NCI-H69 (cell line): ENCODE results near the gene FSTL5.
"Not testable (repeated sequence)": the region's sequence is repeated elsewhere in the genome, so short reads cannot be mapped to it uniquely, and the experiment has no call there.

ENCODE experiments used
- DNase-seq: peaks from one replicate; lab custom pipeline; 2025; lab: John Stamatoyannopoulos, UW

FSTL5 gene

GRCh38 chr4:161829591-161829990 is 334.2 kb downstream of the FSTL5 start:
- peak; percentile 92 for DNase-seq

GRCh38 chr4:161828061-161828460 is 335.7 kb downstream of the FSTL5 start:
- DNase-seq, result no peak

GRCh38 chr4:161827013-161827412 is 336.8 kb downstream of the FSTL5 start:
- no peak for DNase-seq

GRCh38 chr4:161823450-161823849 is 340.4 kb downstream of the FSTL5 start:
- DNase-seq, result no peak

GRCh38 chr4:161822174-161822573 is 341.6 kb downstream of the FSTL5 start:
- DNase-seq, result no peak

GRCh38 chr4:161817914-161818313 is 345.9 kb downstream of the FSTL5 start:
- DNase-seq, result no peak

GRCh38 chr4:161816958-161817357 is 346.8 kb downstream of the FSTL5 start:
- no peak for DNase-seq

GRCh38 chr4:161815841-161816240 is 348.0 kb downstream of the FSTL5 start:
- peak; percentile 10 for DNase-seq

GRCh38 chr4:161813889-161814288 is 349.9 kb downstream of the FSTL5 start:
- DNase-seq, result no peak

- DNase-seq, result no peak
These were observed 350.4 kb downstream of the FSTL5 start for GRCh38 chr4:161813389-161813788.

- no peak for DNase-seq
These were observed 360.6 kb downstream of the FSTL5 start for GRCh38 chr4:161803171-161803570.

- peak; percentile 89 for DNase-seq
These were observed 364.1 kb downstream of the FSTL5 start for GRCh38 chr4:161799710-161800109.

GRCh38 chr4:161792991-161793390 is 370.8 kb downstream of the FSTL5 start:
- no peak for DNase-seq

- no peak for DNase-seq
These were observed 371.8 kb downstream of the FSTL5 start for GRCh38 chr4:161791796-161792556.

- no peak for DNase-seq
These were observed 396.7 kb downstream of the FSTL5 start for GRCh38 chr4:161767116-161767515.

GRCh38 chr4:161762796-161763195 is 401.0 kb downstream of the FSTL5 start:
- no peak for DNase-seq

- no peak for DNase-seq
These were observed 403.8 kb downstream of the FSTL5 start for GRCh38 chr4:161760008-161760407.

- not testable (repeated sequence) for DNase-seq
These were observed 405.4 kb downstream of the FSTL5 start for GRCh38 chr4:161758412-161758811.

- no peak for DNase-seq
These were observed 434.9 kb downstream of the FSTL5 start for GRCh38 chr4:161728929-161729328.

- DNase-seq, result no peak
These were observed 441.9 kb downstream of the FSTL5 start for GRCh38 chr4:161721947-161722346.

- DNase-seq, result no peak
These were observed 446.7 kb downstream of the FSTL5 start for GRCh38 chr4:161717084-161717483.

- peak; percentile 26 for DNase-seq
These were observed 448.9 kb downstream of the FSTL5 start for GRCh38 chr4:161714931-161715330.

GRCh38 chr4:161714022-161714751 is 449.6 kb downstream of the FSTL5 start:
- DNase-seq, result peak; percentile 69
